B cell (primary cell): Measurements from ENCODE around the gene MGMT. TPM values are rescaled to one million over a fixed set of nuclear protein-coding genes. Genes with fewer than 3 reads are reported as not detected.

Experiments
- ATAC-seq: fragments of 200-7000 bp; cut with Tn5 transposase; one replicate; pipeline ENCODE4 v1.10.0; 2021; ENCODE audit warnings: low read depth, mild to moderate bottlenecking, moderate number of reproducible peaks, moderate library complexity
- CTCF ChIA-PET: fragments of 350-600 bp; sonication (Branson Sonifier 250); formaldehyde crosslinking; loops from one replicate; lab custom pipeline; 2021; ENCODE audit warnings: antibody characterized with exemption, inconsistent platforms; lab: Charles Lee
- POLR2A ChIA-PET: fragments of 350-600 bp; sonication (Branson Sonifier 250); formaldehyde crosslinking; loops from one replicate; lab custom pipeline; 2021; ENCODE audit warnings: antibody characterized with exemption; lab: Charles Lee
- DNase-seq: peaks from one replicate; pipeline ENCODE4 v3.0.0; 2013
- H2AFZ ChIP-seq: 2 replicates; pipeline ENCODE4 v1.6.1; 2012; ENCODE audit warnings: mild to moderate bottlenecking, low read depth, low read length; ENCODE audit not compliant: insufficient read depth, poor library complexity, severe bottlenecking
- H3K27ac ChIP-seq, 2 donors: 1 replicate in 1 of 2; 2 replicates in 1 of 2; pipeline ENCODE4 v1.5.1; 2012 to 2013; ENCODE audit warnings: low read length in 2 of 2, mild to moderate bottlenecking in 2 of 2, moderate library complexity in 1 of 2
- H3K27me3 ChIP-seq, 4 experiments: fragments of 200-600 bp in 1 of 4; sonication (generic) in 1 of 4; replicated peaks in 1 of 4; 1 replicate in 2 of 4; 2 replicates in 2 of 4; pipeline versions ENCODE4 v1.6.1 to v1.7.0; 2013 to 2016; ENCODE audit warnings: low read length in 3 of 4, mild to moderate bottlenecking in 2 of 4, mixed read lengths in 1 of 4, moderate library complexity in 1 of 4; ENCODE audit not compliant: insufficient read depth in 4 of 4, control insufficient read depth in 3 of 4; ENCODE audit errors: control extremely low read depth in 1 of 4
- H3K36me3 ChIP-seq, 2 experiments: replicated peaks in 1 of 2; 1 replicate in 1 of 2; 2 replicates in 1 of 2; pipeline versions ENCODE4 v1.6.1 to v1.7.1; 2013; ENCODE audit warnings: low read length in 1 of 2; ENCODE audit not compliant: insufficient read depth in 2 of 2, control insufficient read depth in 1 of 2; ENCODE audit errors: control extremely low read depth in 1 of 2, extremely low read depth in 1 of 2
- H3K4me1 ChIP-seq, 2 donors: fragments of 200-600 bp in 1 of 2; sonication (generic) in 1 of 2; 1 replicate in 1 of 2; 2 replicates in 1 of 2; pipeline versions ENCODE4 v1.5.1 to v1.6.1; 2013 to 2017; ENCODE audit warnings: low read length in 2 of 2; ENCODE audit not compliant: control insufficient read depth in 2 of 2, insufficient read depth in 2 of 2
- H3K4me2 ChIP-seq: replicated peaks from 2 replicates; pipeline ENCODE3; 2012; ENCODE audit warnings: mild to moderate bottlenecking, low read depth, low read length; ENCODE audit not compliant: poor library complexity, severe bottlenecking
- H3K4me3 ChIP-seq, 5 experiments: fragments of 200-600 bp in 1 of 5; sonication (generic) in 1 of 5; 1 replicate in 3 of 5; 2 replicates in 2 of 5; pipeline versions ENCODE4 v1.5.1 to v1.7.0; 2011 to 2016; ENCODE audit warnings: low read length in 4 of 5, mild to moderate bottlenecking in 4 of 5, low read depth in 2 of 5, control low read depth in 1 of 5, moderate library complexity in 1 of 5; ENCODE audit not compliant: insufficient read depth in 1 of 5; ENCODE audit errors: control extremely low read depth in 1 of 5, extremely low read depth in 1 of 5
- H3K79me2 ChIP-seq: fragments of 200-600 bp; sonication (generic); one replicate; pipeline ENCODE4 v1.6.0; 2016; ENCODE audit warnings: low read length; ENCODE audit not compliant: control insufficient read depth, insufficient read depth
- H3K9ac ChIP-seq: fragments of 200-600 bp; sonication (generic); 2 replicates; pipeline ENCODE4 v1.6.1; 2017; ENCODE audit warnings: mild to moderate bottlenecking, low read length, moderate library complexity
- H3K9me3 ChIP-seq, 3 donors: one replicate each; pipeline versions ENCODE4 v1.6.1 to v1.7.1; 2013; ENCODE audit warnings: low read length in 2 of 3; ENCODE audit not compliant: control insufficient read depth in 2 of 3, insufficient read depth in 1 of 3; ENCODE audit errors: control extremely low read depth in 1 of 3
- H4K20me1 ChIP-seq: 2 replicates; pipeline ENCODE4 v1.6.0; 2012; ENCODE audit warnings: mild to moderate bottlenecking, low read length; ENCODE audit not compliant: insufficient read depth, control insufficient read depth, poor library complexity, severe bottlenecking
- H3K27ac Mint-ChIP-seq: one replicate; pipeline ENCODE4 v1.8.0; 2021; ENCODE audit warnings: mixed read lengths
- H3K27me3 Mint-ChIP-seq: one replicate; pipeline ENCODE4 v1.8.0; 2021; ENCODE audit warnings: mixed read lengths
- H3K4me1 Mint-ChIP-seq: one replicate; pipeline ENCODE4 v1.8.0; 2021; ENCODE audit warnings: mixed read lengths
- H3K4me3 Mint-ChIP-seq: one replicate; pipeline ENCODE4 v1.8.0; 2021; ENCODE audit warnings: mixed read lengths
- H3K9me3 Mint-ChIP-seq: one replicate; pipeline ENCODE4 v1.8.0; 2022; ENCODE audit warnings: mixed read lengths; ENCODE audit not compliant: insufficient read depth
- CTCF ChIP-seq: fragments of 200-600 bp; IDR thresholded peaks from one replicate; pipeline ENCODE4 v1.8.0; 2022; ENCODE audit warnings: antibody characterized with exemption, mild to moderate bottlenecking
- EZH2 ChIP-seq: IDR thresholded peaks from 2 replicates; pipeline ENCODE4 v1.6.1; 2012; ENCODE audit warnings: borderline replicate concordance, low read depth, mild to moderate bottlenecking, moderate library complexity, low read length; ENCODE audit not compliant: insufficient read depth, poor library complexity, severe bottlenecking
- WGBS: methylation state at CpG from one replicate; pipeline ENCODE4 v1.1.5; 2013; ENCODE audit warnings: missing lambda C conversion rate; ENCODE audit not compliant: insufficient coverage; 5-methylcytosine and 5-hydroxymethylcytosine counted together
- intact Hi-C: fragments of 100-400 bp; cut with micrococcal nuclease; formaldehyde crosslinking; loops from one replicate; pipeline ENCODE4 v1.10.0; 2022
- polyA plus RNA-seq: library from polyadenylated mRNA; depleted of rRNA; stranded (reverse); fragments of >200 nt; gene quantifications from 2 replicates; pipeline ENCODE4 v1.2.3, GENCODE V29; 2012
- total RNA-seq, 2 donors: library from RNA; stranded (reverse); fragments of 120-200 nt in 1 of 2; gene quantifications; 1 replicate in 1 of 2; 2 replicates in 1 of 2; pipeline versions ENCODE4 v1.2.3 to v1.2.4, GENCODE V29; 2013 to 2022

MGMT gene
- total and polyA plus RNA-seq, 2 donors (not counting 1 experiment from before 2014, with no cell fraction given) = 16.6 to 87.7 TPM

DNA sequence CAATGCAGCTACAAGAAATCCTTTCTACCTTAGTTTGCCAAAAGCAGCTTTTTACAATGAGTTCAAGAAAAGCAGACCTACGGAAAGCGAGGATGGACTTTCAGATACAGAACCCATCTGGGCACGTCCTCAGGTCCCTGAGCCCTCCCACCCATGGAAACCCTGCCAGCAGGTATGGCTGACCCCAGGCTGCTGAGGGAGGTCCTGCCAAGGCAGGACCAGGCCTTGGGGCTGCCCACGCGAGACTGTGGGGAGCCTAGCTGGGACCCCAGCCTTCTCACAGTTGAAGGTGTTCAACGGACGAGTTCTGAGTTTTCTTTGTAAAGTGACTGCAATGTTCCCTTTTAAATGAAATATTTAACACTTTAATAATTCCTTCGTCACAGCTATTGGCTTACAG lies 245.0 kb downstream of the MGMT start:
- Mint-ChIP-seq H3K27me3 (no peaks in the 10 kb centered on the region), H3K27ac (no peak overlapping the region), H3K4me3 (no peak overlapping the region), H3K4me1 (no peaks in the 10 kb centered on the region), H3K9me3 (no peaks in the 10 kb centered on the region)
- H3K79me2 ChIP-seq = no peaks in the 10 kb centered on the region
- no peak for TF ChIP-seq CTCF
- TF ChIP-seq EZH2 = no peak
- no peak overlapping the region for H3K4me3 ChIP-seq
- ATAC-seq (no peak), DNase-seq (no peak)
- no peaks in the 10 kb centered on the region for H3K4me1 ChIP-seq
- H2AFZ ChIP-seq = no peak overlapping the region
- H3K36me3 ChIP-seq = peaks cover 0 to 5% of the 10 kb centered on the region in 2 experiments
- ChIA-PET CTCF (interaction anchor here (0.5 kb wide), 1 partner anchor 382 kb away, joined by 3 read pairs; no protein-coding TSS in a partner anchor), POLR2A (no interaction called here)
- no peaks in the 10 kb centered on the region for H3K27me3 ChIP-seq
- H3K9me3 ChIP-seq = no peaks in the 10 kb centered on the region
- H3K9ac ChIP-seq = no peak overlapping the region
- intact Hi-C loops = no loop called here
- H3K27ac ChIP-seq = no peak overlapping the region
- H4K20me1 ChIP-seq = no peaks in the 10 kb centered on the region
- H3K4me2 ChIP-seq = no peak overlapping the region
- 100% methylated on average over 3 of the region's 8 CpGs for WGBS

DNA sequence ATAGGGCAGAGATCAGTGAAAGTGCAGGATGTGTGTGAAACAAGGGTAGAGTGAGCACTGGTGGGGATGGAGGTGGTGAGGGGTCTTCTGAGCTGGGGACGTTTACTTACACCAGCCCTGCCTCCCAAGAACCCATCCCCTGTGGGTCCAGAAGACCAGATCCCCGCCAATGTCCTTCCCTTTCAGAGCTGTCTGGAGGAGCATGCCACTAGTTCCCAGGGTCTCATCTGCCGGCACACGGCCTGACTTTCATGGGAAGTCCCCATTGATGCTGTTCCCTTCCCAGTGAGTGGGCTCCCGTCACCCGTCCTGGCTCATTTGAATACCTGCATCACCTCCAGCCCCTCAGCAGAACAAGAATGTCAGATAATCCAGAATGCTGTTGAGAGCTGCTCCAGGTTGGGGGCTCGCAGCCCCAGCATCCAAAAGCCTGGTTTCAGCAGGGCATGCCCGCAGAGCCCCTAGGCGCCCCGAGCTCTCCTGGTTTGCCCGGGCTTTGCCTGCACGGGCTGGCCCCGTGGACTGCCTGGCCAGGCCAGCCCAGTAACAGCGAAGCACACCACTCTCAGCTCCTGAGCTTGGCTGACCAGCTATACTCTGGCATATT lies 246.7 kb downstream of the MGMT start:
- H3K4me3 ChIP-seq = no peak overlapping the region
- H3K4me1 ChIP-seq = no peaks in the 10 kb centered on the region
- H3K4me2 ChIP-seq = no peak overlapping the region
- Mint-ChIP-seq H3K4me1 (no peaks in the 10 kb centered on the region), H3K9me3 (no peaks in the 10 kb centered on the region), H3K4me3 (no peak overlapping the region), H3K27ac (no peak overlapping the region), H3K27me3 (no peaks in the 10 kb centered on the region)
- CTCF ChIA-PET = no interaction called here
- peaks cover 0 to 5% of the 10 kb centered on the region in 2 experiments for H3K36me3 ChIP-seq
- ATAC-seq (no peak), DNase-seq (no peak)
- POLR2A ChIA-PET = no interaction called here
- TF ChIP-seq EZH2 (no peak), CTCF (no peak)
- intact Hi-C loops = no loop called here
- 98% methylated on average over 13 of the region's 14 CpGs for WGBS
- H3K79me2 ChIP-seq = no peaks in the 10 kb centered on the region
- no peak overlapping the region for H2AFZ ChIP-seq
- H4K20me1 ChIP-seq = no peaks in the 10 kb centered on the region
- H3K27me3 ChIP-seq = no peaks in the 10 kb centered on the region
- no peak overlapping the region for H3K27ac ChIP-seq
- no peak overlapping the region for H3K9ac ChIP-seq
- peaks cover 0 to 4% (median 0%) of the 10 kb centered on the region in 3 donors for H3K9me3 ChIP-seq
